Kidney (tissue), 14 donors: ENCODE measurements around the gene SPARC. TPM values are rescaled to one million over a fixed set of nuclear protein-coding genes. Genes with fewer than 3 reads are reported as not detected.
"Not testable (repeated sequence)": the region's sequence is repeated elsewhere in the genome, so short reads cannot be mapped to it uniquely, and the experiment has no call there.

ENCODE experiments used
- DNase-seq, 5 donors: peaks; one replicate each; pipeline ENCODE4 v3.0.0-alpha.2; 2013 to 2020
- FAIRE-seq: peaks from 2 replicates; lab custom pipeline; 2012; peaks lifted over from hg19 to GRCh38; lab: Jason Lieb, UNC
- H3K27ac ChIP-seq, 2 donors: one replicate each; pipeline ENCODE4 v1.7.0; 2013; ENCODE audit warnings: low read depth in 2 of 2, low read length in 2 of 2, inconsistent platforms in 1 of 2
- H3K27me3 ChIP-seq: one replicate; pipeline ENCODE4 v1.7.1; 2013; ENCODE audit warnings: low read length, inconsistent platforms; ENCODE audit not compliant: control insufficient read depth, insufficient read depth
- H3K36me3 ChIP-seq, 3 donors: one replicate each; pipeline versions ENCODE4 v1.7.0 to v1.7.1; 2013; ENCODE audit warnings: low read length in 3 of 3, control low read depth in 1 of 3, inconsistent platforms in 1 of 3; ENCODE audit not compliant: insufficient read depth in 3 of 3, control insufficient read depth in 2 of 3
- H3K4me1 ChIP-seq, 3 donors: one replicate each; pipeline versions ENCODE4 v1.7.0 to v1.7.1; 2013; ENCODE audit warnings: low read length in 3 of 3, inconsistent platforms in 1 of 3, low read depth in 1 of 3; ENCODE audit not compliant: control insufficient read depth in 2 of 3, insufficient read depth in 2 of 3
- H3K4me3 ChIP-seq, 3 donors: one replicate each; pipeline versions ENCODE4 v1.7.0 to v1.8.1; 2013; ENCODE audit warnings: low read length in 3 of 3, control low read depth in 1 of 3, inconsistent platforms in 1 of 3
- H3K9ac ChIP-seq, 3 donors: one replicate each; pipeline versions ENCODE4 v1.7.0 to v1.7.1; 2013; ENCODE audit warnings: low read length in 3 of 3, control low read depth in 1 of 3, inconsistent platforms in 1 of 3
- H3K9me3 ChIP-seq, 3 donors: one replicate each; pipeline versions ENCODE4 v1.7.0 to v1.7.1; 2013; ENCODE audit warnings: low read length in 3 of 3, control low read depth in 1 of 3, inconsistent platforms in 1 of 3; ENCODE audit not compliant: control insufficient read depth in 2 of 3, insufficient read depth in 1 of 3
- intact Hi-C: fragments of 100-400 bp; cut with DNase I; formaldehyde crosslinking; loops from one replicate; pipeline ENCODE4 v1.11.1; 2022
- polyA plus RNA-seq: library from polyadenylated mRNA; stranded (reverse); fragments of 350-450 nt; fragmentation: Illumina TruSeq; extraction: RNeasy Lipid Tissue Mini Kit (QIAGEN cat#74804); gene quantifications from one replicate; pipeline ENCODE4 v1.2.3, GENCODE V29; 2014; ENCODE audit warnings: low read depth, low replicate concordance; ENCODE audit not compliant: insufficient read depth
- total RNA-seq: library from RNA; stranded (reverse); fragmentation: NEBNext Ultra II Directional; extraction: Animal tissue kit (Norgen Biotek cat#: 25700); gene quantifications from one replicate; pipeline ENCODE4 v1.2.1, GENCODE V29; 2021
- TF ChIP-seq, protein P1 (sequence below): IDR thresholded peaks from 3 replicates; pipeline ENCODE4 v1.5.1; 2012; ENCODE audit warnings: mild to moderate bottlenecking, moderate library complexity, borderline replicate concordance; ENCODE audit not compliant: insufficient read depth; ENCODE audit errors: extremely low read depth
- donor health status: control.
- donor health status: control.
- donor health status: control.
- donor health status: control.
- donor health status: control.
- donor health status: DM: yes; HTN: yes; CAD: no.
- donor health status: Normal renal cell carcinoma (clear cell type).

Gene SPARC
- total and polyA plus RNA-seq, 2 donors from 2014 or later, result 581 to 637 TPM

DNA sequence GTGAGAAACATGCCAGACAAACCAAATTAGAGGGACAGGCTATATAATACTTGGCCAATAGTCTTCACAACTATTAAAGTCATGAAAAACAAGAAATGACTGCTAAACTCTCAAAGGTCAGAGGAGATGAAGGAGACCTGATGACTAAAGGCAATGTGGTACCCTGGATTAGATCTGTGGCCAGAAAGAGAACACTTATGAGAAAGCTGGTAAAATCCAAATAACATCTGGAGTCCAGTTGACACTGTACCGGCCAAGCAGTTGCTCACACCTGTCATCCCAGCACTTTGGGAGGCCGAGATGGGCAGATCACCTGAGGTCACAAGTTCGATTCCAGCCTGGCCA is 47.3 kb upstream of the SPARC start:
- H3K4me3 ChIP-seq, result no peak overlapping the region

DNA sequence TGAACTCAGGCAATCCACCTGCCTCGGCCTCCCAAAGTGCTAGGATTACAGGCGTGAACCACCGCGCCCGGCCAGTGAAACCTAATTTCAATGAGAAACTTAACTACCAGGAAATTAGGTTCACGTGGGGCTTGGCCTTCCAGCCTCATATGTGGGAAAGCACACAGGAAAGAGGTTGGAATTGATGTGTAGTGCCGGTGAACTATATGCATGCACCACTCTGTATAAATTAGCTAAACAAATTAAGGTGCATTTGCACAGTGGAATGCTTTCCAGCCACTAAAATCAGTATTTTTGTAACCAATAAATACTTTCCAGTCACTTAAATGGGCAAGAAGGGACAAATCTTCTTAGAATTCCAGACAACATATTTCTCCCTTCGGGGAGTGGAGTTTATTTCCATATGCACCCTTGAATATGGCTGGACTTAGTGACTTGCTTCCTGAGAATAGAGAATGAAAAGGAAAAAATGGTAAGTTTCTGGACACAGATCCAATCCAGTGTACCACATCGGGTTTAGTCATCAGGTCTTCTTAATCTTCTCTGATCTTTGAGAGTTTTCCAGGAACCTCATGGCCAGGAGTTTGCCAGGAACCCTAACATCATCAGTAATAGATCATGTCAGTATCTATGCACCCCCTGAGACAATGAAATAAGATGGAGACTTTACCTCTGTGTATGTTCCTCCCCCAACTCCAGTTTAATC is 46.8 kb upstream of the SPARC start:
- no peak overlapping the region for H3K27ac ChIP-seq
- no peak overlapping the region for H3K9ac ChIP-seq
- H3K4me3 ChIP-seq, result no peak overlapping the region
- TF ChIP-seq, protein P1, sequence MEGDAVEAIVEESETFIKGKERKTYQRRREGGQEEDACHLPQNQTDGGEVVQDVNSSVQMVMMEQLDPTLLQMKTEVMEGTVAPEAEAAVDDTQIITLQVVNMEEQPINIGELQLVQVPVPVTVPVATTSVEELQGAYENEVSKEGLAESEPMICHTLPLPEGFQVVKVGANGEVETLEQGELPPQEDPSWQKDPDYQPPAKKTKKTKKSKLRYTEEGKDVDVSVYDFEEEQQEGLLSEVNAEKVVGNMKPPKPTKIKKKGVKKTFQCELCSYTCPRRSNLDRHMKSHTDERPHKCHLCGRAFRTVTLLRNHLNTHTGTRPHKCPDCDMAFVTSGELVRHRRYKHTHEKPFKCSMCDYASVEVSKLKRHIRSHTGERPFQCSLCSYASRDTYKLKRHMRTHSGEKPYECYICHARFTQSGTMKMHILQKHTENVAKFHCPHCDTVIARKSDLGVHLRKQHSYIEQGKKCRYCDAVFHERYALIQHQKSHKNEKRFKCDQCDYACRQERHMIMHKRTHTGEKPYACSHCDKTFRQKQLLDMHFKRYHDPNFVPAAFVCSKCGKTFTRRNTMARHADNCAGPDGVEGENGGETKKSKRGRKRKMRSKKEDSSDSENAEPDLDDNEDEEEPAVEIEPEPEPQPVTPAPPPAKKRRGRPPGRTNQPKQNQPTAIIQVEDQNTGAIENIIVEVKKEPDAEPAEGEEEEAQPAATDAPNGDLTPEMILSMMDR, result no peak
- no peaks in the 10 kb centered on the region for H3K4me1 ChIP-seq
- peaks cover 0 to 5% (median 0%) of the 10 kb centered on the region in 3 donors for H3K9me3 ChIP-seq
- intact Hi-C loops, result no loop called here
- H3K36me3 ChIP-seq, result no peaks in the 10 kb centered on the region
- FAIRE-seq, result no peak
- no peak for DNase-seq
- no peaks in the 10 kb centered on the region for H3K27me3 ChIP-seq

More for the DNA sequence above, 47.3 kb upstream of the SPARC start:
- Histone ChIP-seq H3K36me3 (no peaks in the 10 kb centered on the region), H3K9me3 (peaks cover 0 to 5% (median 0%) of the 10 kb centered on the region in 3 donors), H3K27me3 (no peaks in the 10 kb centered on the region), H3K27ac (no peak overlapping the region), H3K9ac (no peak overlapping the region), H3K4me1 (no peaks in the 10 kb centered on the region)
- TF ChIP-seq, protein P1, result no peak
- intact Hi-C loops, result no loop called here
- DNase-seq, result no peak
- no peak for FAIRE-seq

DNA sequence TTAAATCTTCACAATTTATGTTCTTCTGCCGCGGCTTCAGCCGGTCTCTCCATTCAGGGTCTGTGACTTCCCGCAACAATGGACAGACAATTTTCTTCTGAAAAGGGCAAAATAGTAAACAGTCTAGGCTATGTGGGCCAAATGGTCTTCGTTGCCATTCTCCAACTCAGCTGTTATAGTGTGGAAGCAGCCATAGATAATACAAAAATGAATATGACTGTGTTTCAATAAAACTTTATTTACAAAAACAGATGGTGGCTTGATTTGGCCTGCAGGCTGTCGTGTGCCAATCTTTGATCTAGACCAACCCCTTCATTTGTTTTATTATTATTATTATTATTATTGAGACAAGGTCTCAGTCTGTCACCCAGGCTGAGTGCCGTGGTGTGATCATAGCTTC is 43.7 kb upstream of the SPARC start:
- FAIRE-seq, result no peak
- Histone ChIP-seq H3K36me3 (no peaks in the 10 kb centered on the region), H3K27me3 (no peaks in the 10 kb centered on the region), H3K9ac (no peak overlapping the region), H3K4me1 (no peaks in the 10 kb centered on the region), H3K4me3 (no peak overlapping the region), H3K9me3 (peaks cover 0 to 5% (median 0%) of the 10 kb centered on the region in 3 donors), H3K27ac (no peak overlapping the region)
- intact Hi-C loops, result no loop called here
- TF ChIP-seq, protein P1, result no peak
- DNase-seq, result no peak

DNA sequence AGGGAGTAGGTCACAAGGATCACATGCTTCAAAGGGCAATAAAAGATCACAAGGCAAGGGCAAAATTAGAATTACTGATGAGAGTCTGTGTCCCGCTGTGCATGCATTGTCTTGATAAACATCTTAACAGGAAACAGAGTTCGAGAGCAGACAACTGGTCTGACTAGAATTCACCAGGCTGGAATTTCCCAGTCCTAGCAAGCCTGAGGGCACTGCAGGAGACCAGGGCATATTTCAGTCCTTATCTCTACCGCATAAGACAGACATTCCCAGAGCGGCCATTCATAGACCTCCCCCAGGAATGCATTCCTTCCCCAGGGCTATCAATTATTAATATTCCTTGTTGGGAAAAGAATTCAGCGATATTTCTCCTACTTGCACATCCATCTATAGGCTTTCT is 42.9 kb upstream of the SPARC start:
- FAIRE-seq, H3K4me3 ChIP-seq, H3K27ac ChIP-seq, H3K27me3 ChIP-seq, H3K9ac ChIP-seq, intact Hi-C loops, H3K36me3 ChIP-seq, H3K4me1 ChIP-seq, H3K9me3 ChIP-seq, DNase-seq: not testable (repeated sequence)
